Gastroesophageal sphincter (tissue), 4 donors: ENCODE measurements around the gene GINS3. TPM values are rescaled to one million over a fixed set of nuclear protein-coding genes. Genes with fewer than 3 reads are reported as not detected.
"Not testable (repeated sequence)": the region's sequence is repeated elsewhere in the genome, so short reads cannot be mapped to it uniquely, and the experiment has no call there.

ENCODE experiments used
- ATAC-seq: fragments of 150-250 bp; one replicate; pipeline ENCODE4 v1.9.1; 2016; ENCODE audit warnings: mild to moderate bottlenecking, moderate library complexity
- H3K27ac ChIP-seq, 4 donors: fragments of 200-600 bp; sonication (generic) in 3 of 4; 1 replicate in 3 of 4; 2 replicates in 1 of 4; pipeline ENCODE4 v1.5.1; 2016 to 2019
- H3K27me3 ChIP-seq: fragments of 200-600 bp; sonication (generic); one replicate; pipeline ENCODE4 v1.5.1; 2019
- H3K36me3 ChIP-seq, 2 donors: fragments of 200-600 bp; sonication (generic); one replicate each; pipeline ENCODE4 v1.5.1; 2019; ENCODE audit warnings: control low read depth in 1 of 2
- H3K4me1 ChIP-seq, 3 donors: fragments of 200-600 bp; sonication (generic); 1 replicate in 2 of 3; 2 replicates in 1 of 3; pipeline ENCODE4 v1.5.1; 2016 to 2019; ENCODE audit warnings: control low read depth in 2 of 3
- H3K4me3 ChIP-seq, 2 donors: fragments of 200-600 bp; sonication (generic); one replicate each; pipeline ENCODE4 v1.5.1; 2019; ENCODE audit warnings: mild to moderate bottlenecking in 1 of 2, moderate library complexity in 1 of 2
- H3K9me3 ChIP-seq, 3 donors: fragments of 200-600 bp; sonication (generic); one replicate each; pipeline ENCODE4 v1.5.1; 2017 to 2019; ENCODE audit warnings: control low read depth in 2 of 3
- CTCF ChIP-seq, 4 experiments: fragments of 200-600 bp in 2 of 4; fragments of 450-650 bp in 2 of 4; sonication (generic) in 1 of 4; IDR thresholded peaks; one replicate each; pipeline ENCODE4 v1.5.1; 2017 to 2019; ENCODE audit warnings: antibody characterized with exemption in 4 of 4, mild to moderate bottlenecking in 2 of 4, moderate library complexity in 2 of 4
- EP300 ChIP-seq: sonication (generic); formaldehyde crosslinking; IDR thresholded peaks from one replicate; pipeline ENCODE4 v1.6.1; 2017; ENCODE audit warnings: antibody characterized with exemption, mild to moderate bottlenecking
- POLR2A ChIP-seq, 2 donors: fragments of 450-650 bp; IDR thresholded peaks; one replicate each; pipeline ENCODE4 v1.6.1; 2017; ENCODE audit warnings: antibody characterized with exemption in 2 of 2, mild to moderate bottlenecking in 2 of 2, moderate library complexity in 1 of 2
- POLR2AphosphoS5 ChIP-seq: sonication (generic); formaldehyde crosslinking; IDR thresholded peaks from one replicate; pipeline ENCODE4 v1.6.1; 2017; ENCODE audit warnings: antibody characterized with exemption
- WGBS, 2 donors: methylation state at CpG; one replicate each; pipeline ENCODE4 v1.1.5; 2018; ENCODE audit warnings: low coverage in 1 of 2; 5-methylcytosine and 5-hydroxymethylcytosine counted together
- total RNA-seq, 4 donors: library from RNA; depleted of rRNA; stranded (reverse); fragments of >200 nt; gene quantifications; one replicate each; pipeline ENCODE4 v1.1.0, GENCODE V29; 2016

Gene GINS3
- total RNA-seq, 4 donors from 2014 or later, result 1.7 to 2.8 (median 2.4) TPM

GRCh38 chr16:58415003-58415402 is 22.7 kb downstream of the GINS3 start:
- Histone ChIP-seq H3K27me3 (peaks cover 10% of the 10 kb centered on the region), H3K36me3 (no peaks in the 10 kb centered on the region), H3K4me1 (no peaks in the 10 kb centered on the region), H3K4me3 (no peak overlapping the region), H3K9me3 (no peaks in the 10 kb centered on the region), H3K27ac (no peak overlapping the region)
- 43 to 75% methylated on average over 4 of the region's 4 CpGs for WGBS, 2 donors
- TF ChIP-seq CTCF (IDR thresholded peaks at IDR 0.05), result no peak
- no peak for TF ChIP-seq POLR2A (IDR thresholded peaks at IDR 0.05)
- TF ChIP-seq EP300, result no peak
- TF ChIP-seq POLR2AphosphoS5, result no peak
- ATAC-seq, result no peak

GRCh38 chr16:58415961-58416360 is 23.7 kb downstream of the GINS3 start:
- not testable (repeated sequence) for H3K9me3 ChIP-seq, ATAC-seq, H3K27ac ChIP-seq, H3K36me3 ChIP-seq, H3K4me3 ChIP-seq, H3K4me1 ChIP-seq
- WGBS, 2 donors, result 82% methylated on average over 3 of the region's 5 CpGs; no CpG with 5 or more reads in 1 of the 2 donors
- peaks cover 20% of the 10 kb centered on the region for H3K27me3 ChIP-seq

- ATAC-seq, result no peak
- no peaks in the 10 kb centered on the region for H3K4me1 ChIP-seq
- H3K9me3 ChIP-seq, result no peaks in the 10 kb centered on the region
- no peak overlapping the region for H3K27ac ChIP-seq
- peaks cover 29% of the 10 kb centered on the region for H3K27me3 ChIP-seq
- no peak for TF ChIP-seq CTCF (IDR thresholded peaks at IDR 0.05)
- no peak for TF ChIP-seq POLR2A (IDR thresholded peaks at IDR 0.05)
- TF ChIP-seq POLR2AphosphoS5, result no peak
- no peak for TF ChIP-seq EP300
- no peak overlapping the region for H3K4me3 ChIP-seq
- WGBS, 2 donors, result 89 to 96% methylated on average over 10 of the region's 10 CpGs
- no peaks in the 10 kb centered on the region for H3K36me3 ChIP-seq
Observed at GRCh38 chr16:58417035-58417434, 24.8 kb downstream of the GINS3 start.

GRCh38 chr16:58417600-58417999 is 25.3 kb downstream of the GINS3 start:
- Histone ChIP-seq H3K4me3 (no peak overlapping the region), H3K4me1 (no peaks in the 10 kb centered on the region), H3K27ac (no peak overlapping the region), H3K9me3 (no peaks in the 10 kb centered on the region), H3K27me3 (peaks cover 33% of the 10 kb centered on the region), H3K36me3 (no peaks in the 10 kb centered on the region)
- no peak for TF ChIP-seq CTCF (IDR thresholded peaks at IDR 0.05)
- TF ChIP-seq POLR2AphosphoS5, result no peak
- TF ChIP-seq EP300, result no peak
- no peak for TF ChIP-seq POLR2A (IDR thresholded peaks at IDR 0.05)
- ATAC-seq, result no peak
- 47 to 58% methylated on average over 4 of the region's 5 CpGs for WGBS, 2 donors

GRCh38 chr16:58418026-58418425 is 25.8 kb downstream of the GINS3 start:
- Histone ChIP-seq H3K27me3 (peaks cover 33% of the 10 kb centered on the region), H3K27ac (no peak overlapping the region), H3K4me3 (no peak overlapping the region), H3K36me3 (no peaks in the 10 kb centered on the region), H3K4me1 (no peaks in the 10 kb centered on the region), H3K9me3 (no peaks in the 10 kb centered on the region)
- 85 to 93% methylated on average over 3 to 6 of the region's 7 CpGs for WGBS, 2 donors
- no peak for ATAC-seq
- TF ChIP-seq POLR2AphosphoS5 (no peak), POLR2A (IDR thresholded peaks at IDR 0.05) (no peak), EP300 (no peak), CTCF (IDR thresholded peaks at IDR 0.05) (no peak)
